ENCODE measurements around the gene LTA.

Gene LTA

DNA sequence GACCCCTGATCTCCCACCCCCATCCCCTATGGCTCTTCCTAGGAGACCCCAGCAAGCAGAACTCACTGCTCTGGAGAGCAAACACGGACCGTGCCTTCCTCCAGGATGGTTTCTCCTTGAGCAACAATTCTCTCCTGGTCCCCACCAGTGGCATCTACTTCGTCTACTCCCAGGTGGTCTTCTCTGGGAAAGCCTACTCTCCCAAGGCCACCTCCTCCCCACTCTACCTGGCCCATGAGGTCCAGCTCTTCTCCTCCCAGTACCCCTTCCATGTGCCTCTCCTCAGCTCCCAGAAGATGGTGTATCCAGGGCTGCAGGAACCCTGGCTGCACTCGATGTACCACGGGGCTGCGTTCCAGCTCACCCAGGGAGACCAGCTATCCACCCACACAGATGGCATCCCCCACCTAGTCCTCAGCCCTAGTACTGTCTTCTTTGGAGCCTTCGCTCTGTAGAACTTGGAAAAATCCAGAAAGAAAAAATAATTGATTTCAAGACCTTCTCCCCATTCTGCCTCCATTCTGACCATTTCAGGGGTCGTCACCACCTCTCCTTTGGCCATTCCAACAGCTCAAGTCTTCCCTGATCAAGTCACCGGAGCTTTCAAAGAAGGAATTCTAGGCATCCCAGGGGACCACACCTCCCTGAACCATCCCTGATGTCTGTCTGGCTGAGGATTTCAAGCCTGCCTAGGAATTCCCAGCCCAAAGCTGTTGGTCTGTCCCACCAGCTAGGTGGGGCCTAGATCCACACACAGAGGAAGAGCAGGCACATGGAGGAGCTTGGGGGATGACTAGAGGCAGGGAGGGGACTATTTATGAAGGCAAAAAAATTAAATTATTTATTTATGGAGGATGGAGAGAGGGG lies 1.4 kb downstream of the LTA start:
- TF ChIP-seq, protein P1, sequence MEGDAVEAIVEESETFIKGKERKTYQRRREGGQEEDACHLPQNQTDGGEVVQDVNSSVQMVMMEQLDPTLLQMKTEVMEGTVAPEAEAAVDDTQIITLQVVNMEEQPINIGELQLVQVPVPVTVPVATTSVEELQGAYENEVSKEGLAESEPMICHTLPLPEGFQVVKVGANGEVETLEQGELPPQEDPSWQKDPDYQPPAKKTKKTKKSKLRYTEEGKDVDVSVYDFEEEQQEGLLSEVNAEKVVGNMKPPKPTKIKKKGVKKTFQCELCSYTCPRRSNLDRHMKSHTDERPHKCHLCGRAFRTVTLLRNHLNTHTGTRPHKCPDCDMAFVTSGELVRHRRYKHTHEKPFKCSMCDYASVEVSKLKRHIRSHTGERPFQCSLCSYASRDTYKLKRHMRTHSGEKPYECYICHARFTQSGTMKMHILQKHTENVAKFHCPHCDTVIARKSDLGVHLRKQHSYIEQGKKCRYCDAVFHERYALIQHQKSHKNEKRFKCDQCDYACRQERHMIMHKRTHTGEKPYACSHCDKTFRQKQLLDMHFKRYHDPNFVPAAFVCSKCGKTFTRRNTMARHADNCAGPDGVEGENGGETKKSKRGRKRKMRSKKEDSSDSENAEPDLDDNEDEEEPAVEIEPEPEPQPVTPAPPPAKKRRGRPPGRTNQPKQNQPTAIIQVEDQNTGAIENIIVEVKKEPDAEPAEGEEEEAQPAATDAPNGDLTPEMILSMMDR (IDR thresholded peaks at IDR 0.05; ENCODE audit: control extremely low read depth, extremely low read depth, low read depth, missing control alignments): no peak
- ChIA-PET POLR2A (interaction anchor here (0.6 to 7.0 kb wide), 3 partner anchors 10 to 32 kb away, joined by 6 to 94 read pairs (median 10); partner anchors contain the start of gene DDX39B), CTCF (interaction anchor here (2.5 to 54.8 kb wide), 3 partner anchors 9 to 196 kb away, joined by 7 to 2725 read pairs (median 2725); partner anchors contain the start of genes ATP6V1G2, DDX39B, LST1 and LTA)
- DNase-seq (ENCODE audit: extremely low spot score): no peak

DNA sequence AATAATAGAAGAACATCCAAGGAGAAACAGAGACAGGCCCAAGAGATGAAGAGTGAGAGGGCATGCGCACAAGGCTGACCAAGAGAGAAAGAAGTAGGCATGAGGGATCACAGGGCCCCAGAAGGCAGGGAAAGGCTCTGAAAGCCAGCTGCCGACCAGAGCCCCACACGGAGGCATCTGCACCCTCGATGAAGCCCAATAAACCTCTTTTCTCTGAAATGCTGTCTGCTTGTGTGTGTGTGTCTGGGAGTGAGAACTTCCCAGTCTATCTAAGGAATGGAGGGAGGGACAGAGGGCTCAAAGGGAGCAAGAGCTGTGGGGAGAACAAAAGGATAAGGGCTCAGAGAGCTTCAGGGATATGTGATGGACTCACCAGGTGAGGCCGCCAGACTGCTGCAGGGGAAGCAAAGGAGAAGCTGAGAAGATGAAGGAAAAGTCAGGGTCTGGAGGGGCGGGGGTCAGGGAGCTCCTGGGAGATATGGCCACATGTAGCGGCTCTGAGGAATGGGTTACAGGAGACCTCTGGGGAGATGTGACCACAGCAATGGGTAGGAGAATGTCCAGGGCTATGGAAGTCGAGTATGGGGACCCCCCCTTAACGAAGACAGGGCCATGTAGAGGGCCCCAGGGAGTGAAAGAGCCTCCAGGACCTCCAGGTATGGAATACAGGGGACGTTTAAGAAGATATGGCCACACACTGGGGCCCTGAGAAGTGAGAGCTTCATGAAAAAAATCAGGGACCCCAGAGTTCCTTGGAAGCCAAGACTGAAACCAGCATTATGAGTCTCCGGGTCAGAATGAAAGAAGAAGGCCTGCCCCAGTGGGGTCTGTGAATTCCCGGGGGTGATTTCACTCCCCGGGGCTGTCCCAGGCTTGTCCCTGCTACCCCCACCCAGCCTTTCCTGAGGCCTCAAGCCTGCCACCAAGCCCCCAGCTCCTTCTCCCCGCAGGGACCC lies 2.3 kb downstream of the LTA start:
- DNase-seq (ENCODE audit: extremely low spot score): no peak
- ChIA-PET CTCF (interaction anchor here (0.9 to 54.8 kb wide), 6 partner anchors 10 to 232 kb away, joined by 3 to 2725 read pairs (median 5); partner anchors contain the start of genes ATP6V1G2, DDX39B, LSM2 and LST1), POLR2A (interaction anchor here (0.7 to 7.1 kb wide), 19 partner anchors 10 to 371 kb away, joined by 3 to 94 read pairs (median 5); partner anchors contain the start of genes ATP6V1G2, BAG6, DDX39B and LST1)
- TF ChIP-seq, protein P1 (IDR thresholded peaks at IDR 0.05; ENCODE audit: control extremely low read depth, extremely low read depth, low read depth, missing control alignments): peak; percentile 38

DNA sequence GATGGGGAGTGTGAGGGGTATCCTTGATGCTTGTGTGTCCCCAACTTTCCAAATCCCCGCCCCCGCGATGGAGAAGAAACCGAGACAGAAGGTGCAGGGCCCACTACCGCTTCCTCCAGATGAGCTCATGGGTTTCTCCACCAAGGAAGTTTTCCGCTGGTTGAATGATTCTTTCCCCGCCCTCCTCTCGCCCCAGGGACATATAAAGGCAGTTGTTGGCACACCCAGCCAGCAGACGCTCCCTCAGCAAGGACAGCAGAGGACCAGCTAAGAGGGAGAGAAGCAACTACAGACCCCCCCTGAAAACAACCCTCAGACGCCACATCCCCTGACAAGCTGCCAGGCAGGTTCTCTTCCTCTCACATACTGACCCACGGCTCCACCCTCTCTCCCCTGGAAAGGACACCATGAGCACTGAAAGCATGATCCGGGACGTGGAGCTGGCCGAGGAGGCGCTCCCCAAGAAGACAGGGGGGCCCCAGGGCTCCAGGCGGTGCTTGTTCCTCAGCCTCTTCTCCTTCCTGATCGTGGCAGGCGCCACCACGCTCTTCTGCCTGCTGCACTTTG lies 3.3 kb downstream of the LTA start, which contains the start of gene TNF:
Gene TNF (plus strand): TSS at position 231 of the 567 bp plus-strand sequence. CDS start 177 bp downstream, at position 408.
- TF ChIP-seq, protein P1 (IDR thresholded peaks at IDR 0.05; ENCODE audit: control extremely low read depth, extremely low read depth, low read depth, missing control alignments): no peak
- ChIA-PET CTCF (interaction anchor here (0.9 to 54.8 kb wide), 5 partner anchors 11 to 231 kb away, joined by 3 to 2725 read pairs (median 7); partner anchors contain the start of genes ATP6V1G2, DDX39B, LSM2 and LST1), POLR2A (interaction anchor here (0.5 to 7.1 kb wide), 24 partner anchors 9 to 670 kb away, joined by 3 to 94 read pairs (median 4); partner anchors contain the start of genes ATP6V1G2, BAG6, DDX39B and LST1)
- DNase-seq (ENCODE audit: extremely low spot score): peak; percentile 81

DNA sequence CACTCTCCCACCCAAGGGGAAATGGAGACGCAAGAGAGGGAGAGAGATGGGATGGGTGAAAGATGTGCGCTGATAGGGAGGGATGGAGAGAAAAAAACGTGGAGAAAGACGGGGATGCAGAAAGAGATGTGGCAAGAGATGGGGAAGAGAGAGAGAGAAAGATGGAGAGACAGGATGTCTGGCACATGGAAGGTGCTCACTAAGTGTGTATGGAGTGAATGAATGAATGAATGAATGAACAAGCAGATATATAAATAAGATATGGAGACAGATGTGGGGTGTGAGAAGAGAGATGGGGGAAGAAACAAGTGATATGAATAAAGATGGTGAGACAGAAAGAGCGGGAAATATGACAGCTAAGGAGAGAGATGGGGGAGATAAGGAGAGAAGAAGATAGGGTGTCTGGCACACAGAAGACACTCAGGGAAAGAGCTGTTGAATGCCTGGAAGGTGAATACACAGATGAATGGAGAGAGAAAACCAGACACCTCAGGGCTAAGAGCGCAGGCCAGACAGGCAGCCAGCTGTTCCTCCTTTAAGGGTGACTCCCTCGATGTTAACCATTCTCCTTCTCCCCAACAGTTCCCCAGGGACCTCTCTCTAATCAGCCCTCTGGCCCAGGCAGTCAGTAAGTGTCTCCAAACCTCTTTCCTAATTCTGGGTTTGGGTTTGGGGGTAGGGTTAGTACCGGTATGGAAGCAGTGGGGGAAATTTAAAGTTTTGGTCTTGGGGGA lies 4.0 kb downstream of the LTA start:
- ChIA-PET CTCF (interaction anchor here (0.9 to 54.8 kb wide), 5 partner anchors 11 to 230 kb away, joined by 3 to 2725 read pairs (median 7); partner anchors contain the start of genes ATP6V1G2, DDX39B, LSM2 and LST1), POLR2A (interaction anchor here (0.5 to 7.1 kb wide), 23 partner anchors 8 to 390 kb away, joined by 3 to 94 read pairs (median 5); partner anchors contain the start of genes AIF1, ATP6V1G2, DDX39B and LST1)
- TF ChIP-seq, protein P1 (IDR thresholded peaks at IDR 0.05; ENCODE audit: control extremely low read depth, extremely low read depth, low read depth, missing control alignments): no peak
- no peak for DNase-seq (ENCODE audit: extremely low spot score)

DNA sequence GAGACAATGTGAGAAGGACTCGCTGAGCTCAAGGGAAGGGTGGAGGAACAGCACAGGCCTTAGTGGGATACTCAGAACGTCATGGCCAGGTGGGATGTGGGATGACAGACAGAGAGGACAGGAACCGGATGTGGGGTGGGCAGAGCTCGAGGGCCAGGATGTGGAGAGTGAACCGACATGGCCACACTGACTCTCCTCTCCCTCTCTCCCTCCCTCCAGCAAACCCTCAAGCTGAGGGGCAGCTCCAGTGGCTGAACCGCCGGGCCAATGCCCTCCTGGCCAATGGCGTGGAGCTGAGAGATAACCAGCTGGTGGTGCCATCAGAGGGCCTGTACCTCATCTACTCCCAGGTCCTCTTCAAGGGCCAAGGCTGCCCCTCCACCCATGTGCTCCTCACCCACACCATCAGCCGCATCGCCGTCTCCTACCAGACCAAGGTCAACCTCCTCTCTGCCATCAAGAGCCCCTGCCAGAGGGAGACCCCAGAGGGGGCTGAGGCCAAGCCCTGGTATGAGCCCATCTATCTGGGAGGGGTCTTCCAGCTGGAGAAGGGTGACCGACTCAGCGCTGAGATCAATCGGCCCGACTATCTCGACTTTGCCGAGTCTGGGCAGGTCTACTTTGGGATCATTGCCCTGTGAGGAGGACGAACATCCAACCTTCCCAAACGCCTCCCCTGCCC lies 4.9 kb downstream of the LTA start:
- POLR2A ChIA-PET: interaction anchor here (0.5 to 7.1 kb wide), 12 partner anchors 9 to 286 kb away, joined by 3 to 94 read pairs (median 7); partner anchors contain the start of genes AIF1, ATP6V1G2, DDX39B and LST1
- CTCF ChIA-PET: interaction anchor here (39.5 to 54.8 kb wide), 2 partner anchors 12 to 15 kb away, joined by 2725 read pairs; partner anchors contain the start of genes ATP6V1G2, DDX39B, LST1 and LTA
- TF ChIP-seq, protein P1 (IDR thresholded peaks at IDR 0.05; ENCODE audit: control extremely low read depth, extremely low read depth, low read depth, missing control alignments): no peak
- no peak for DNase-seq (ENCODE audit: extremely low spot score)
